Testis (tissue), 3 donors: Measurements from ENCODE around the gene PTPRK. TPM values are rescaled to one million over a fixed set of nuclear protein-coding genes. Genes with fewer than 3 reads are reported as not detected.

Source experiments
- DNase-seq: peaks from one replicate; pipeline ENCODE4 v3.0.0-alpha.2; 2019
- H3K27ac ChIP-seq, 2 donors: fragments of 200-600 bp; sonication (generic); one replicate each; pipeline ENCODE4 v1.5.1; 2019
- H3K27me3 ChIP-seq: fragments of 200-600 bp; sonication (generic); one replicate; pipeline ENCODE4 v1.5.1; 2019
- H3K36me3 ChIP-seq: fragments of 200-600 bp; sonication (generic); one replicate; pipeline ENCODE4 v1.5.1; 2017; ENCODE audit warnings: low read depth; ENCODE audit errors: missing control alignments
- H3K4me1 ChIP-seq: fragments of 200-600 bp; sonication (generic); one replicate; pipeline ENCODE4 v1.5.1; 2019
- H3K4me3 ChIP-seq, 2 donors: fragments of 200-600 bp; sonication (generic); one replicate each; pipeline ENCODE4 v1.5.1; 2017 to 2019
- H3K9me3 ChIP-seq: fragments of 200-600 bp; sonication (generic); one replicate; pipeline ENCODE4 v1.5.1; 2017
- CTCF ChIP-seq, 3 experiments: fragments of 450-650 bp in 2 of 3; fragments of 200-600 bp in 1 of 3; sonication (generic) in 1 of 3; IDR thresholded peaks; one replicate each; pipeline ENCODE4 v1.5.1; 2016 to 2019; ENCODE audit warnings: antibody characterized with exemption in 3 of 3, mild to moderate bottlenecking in 2 of 3, moderate library complexity in 1 of 3
- POLR2A ChIP-seq: fragments of 450-650 bp; IDR thresholded peaks from one replicate; pipeline ENCODE4 v1.6.1; 2017; ENCODE audit warnings: antibody characterized with exemption, mild to moderate bottlenecking, moderate library complexity
- WGBS, 2 donors: methylation state at CpG; one replicate each; pipeline ENCODE4 v1.1.5; 2018; 5-methylcytosine and 5-hydroxymethylcytosine counted together
- intact Hi-C: fragments of 100-400 bp; cut with DNase I; formaldehyde crosslinking; loops from one replicate; pipeline ENCODE4 v1.15.1; 2023; ENCODE audit warnings: low total_unique reads
- polyA plus RNA-seq: library from polyadenylated mRNA; stranded (reverse); fragments of 350-450 nt; fragmentation: Illumina TruSeq; extraction: RNeasy Lipid Tissue Mini Kit (QIAGEN cat#74804); gene quantifications from one replicate; pipeline ENCODE4 v1.2.3, GENCODE V29; 2014; ENCODE audit warnings: low read depth, low replicate concordance; ENCODE audit not compliant: insufficient read depth
- total RNA-seq, 2 donors: library from RNA; depleted of rRNA; stranded (reverse); fragments of >200 nt; gene quantifications; one replicate each; pipeline ENCODE4 v1.2.3, GENCODE V29; 2016

The PTPRK gene
- total and polyA plus RNA-seq, 3 donors from 2014 or later, result 9.1 to 13.3 (median 12.5) TPM

GRCh38 chr6:128364766-128365519, 155.5 kb downstream of the PTPRK start:
- Histone ChIP-seq H3K27me3 (no peaks in the 10 kb centered on the region), H3K36me3 (no peaks in the 10 kb centered on the region), H3K9me3 (no peaks in the 10 kb centered on the region), H3K27ac (no peak overlapping the region), H3K4me3 (no peak overlapping the region), H3K4me1 (no peaks in the 10 kb centered on the region)
- no peak for DNase-seq
- intact Hi-C loops, result no loop called here
- TF ChIP-seq POLR2A, result no peak
- no peak for TF ChIP-seq CTCF (IDR thresholded peaks at IDR 0.05)
- WGBS, 2 donors, result 80 to 93% methylated on average over 3 of the region's 3 CpGs

- WGBS, 2 donors, result 100% methylated on average over 1 of the region's 1 CpG
- DNase-seq, result no peak
- H3K4me1 ChIP-seq, result no peaks in the 10 kb centered on the region
- no peaks in the 10 kb centered on the region for H3K9me3 ChIP-seq
- no peak overlapping the region for H3K27ac ChIP-seq
- TF ChIP-seq POLR2A, result no peak
- TF ChIP-seq CTCF (IDR thresholded peaks at IDR 0.05), result no peak
- H3K4me3 ChIP-seq, result no peak overlapping the region
- intact Hi-C loops, result no loop called here
- no peaks in the 10 kb centered on the region for H3K27me3 ChIP-seq
- no peaks in the 10 kb centered on the region for H3K36me3 ChIP-seq
These were observed 157.2 kb downstream of the PTPRK start for GRCh38 chr6:128363020-128363813.

- Histone ChIP-seq H3K4me3 (no peak overlapping the region), H3K36me3 (no peaks in the 10 kb centered on the region), H3K27ac (no peak overlapping the region), H3K9me3 (no peaks in the 10 kb centered on the region), H3K27me3 (no peaks in the 10 kb centered on the region), H3K4me1 (peaks cover 8% of the 10 kb centered on the region)
- WGBS, 2 donors, result 94 to 95% methylated on average over 2 of the region's 2 CpGs
- no peak for DNase-seq
- TF ChIP-seq CTCF (IDR thresholded peaks at IDR 0.05), result no peak
- TF ChIP-seq POLR2A, result no peak
- intact Hi-C loops, result no loop called here
These were observed 159.0 kb downstream of the PTPRK start for GRCh38 chr6:128361378-128361777.

- Histone ChIP-seq H3K27ac (no peak overlapping the region), H3K4me3 (no peak overlapping the region), H3K9me3 (no peaks in the 10 kb centered on the region), H3K4me1 (peaks cover 8% of the 10 kb centered on the region), H3K36me3 (no peaks in the 10 kb centered on the region), H3K27me3 (no peaks in the 10 kb centered on the region)
- 47% methylated on average over 3 of the region's 3 CpGs for WGBS, 2 donors
- intact Hi-C loops, result no loop called here
- DNase-seq, result no peak
- no peak for TF ChIP-seq POLR2A
- TF ChIP-seq CTCF (IDR thresholded peaks at IDR 0.05), result no peak
These were observed 162.1 kb downstream of the PTPRK start for GRCh38 chr6:128358244-128358776.
